SK-N-SH (cell line): ENCODE measurements around the gene YEATS4. TPM values are rescaled to one million over a fixed set of nuclear protein-coding genes. Genes with fewer than 3 reads are reported as not detected.

Experiments
- CTCF ChIA-PET: fragments of 300-600, 350-600 bp; formaldehyde crosslinking; extraction: SDS; loops from one replicate; lab custom pipeline; 2021; lab: Yijun Ruan, JAX
- POLR2A ChIA-PET: fragments of 350-600 bp; sonication (Branson Sonifier 250); formaldehyde crosslinking; extraction: SDS; loops from one replicate; lab custom pipeline; 2020; ENCODE audit warnings: antibody characterized with exemption, inconsistent platforms; lab: Yijun Ruan, JAX
- DNase-seq: peaks from one replicate; pipeline ENCODE4 v3.0.0; 2012
- H2AFZ ChIP-seq: fragments of 200-600 bp; sonication (generic); 2 replicates; pipeline ENCODE4 v1.8.1; 2016; ENCODE audit warnings: antibody characterized with exemption, mild to moderate bottlenecking, low read depth
- H3F3A ChIP-seq: fragments of 200-600 bp; sonication (generic); replicated peaks from 2 replicates; pipeline ENCODE3; 2016; ENCODE audit warnings: antibody characterized with exemption, mild to moderate bottlenecking; ENCODE audit not compliant: insufficient read depth
- H3K27ac ChIP-seq, 2 experiments: fragments of 200-500 bp in 1 of 2; fragments of 200-600 bp in 1 of 2; sonication (Bioruptor generic) in 1 of 2; sonication (generic), shearing (Covaris generic) in 1 of 2; 2 replicates each; pipeline versions ENCODE4 v1.5.1 to v1.6.1; 2014 to 2016; ENCODE audit warnings: low read depth in 2 of 2, inconsistent platforms in 1 of 2, low read length in 1 of 2, mild to moderate bottlenecking in 1 of 2, mixed read lengths in 1 of 2
- H3K27me3 ChIP-seq: fragments of 200-600 bp; sonication (generic), shearing (Covaris generic); 2 replicates; pipeline ENCODE4 v1.6.1; 2016; ENCODE audit warnings: mixed run types; ENCODE audit not compliant: insufficient read depth
- H3K36me3 ChIP-seq, 2 experiments: fragments of 200-500 bp in 1 of 2; fragments of 200-600 bp in 1 of 2; sonication (Bioruptor generic) in 1 of 2; sonication (generic) in 1 of 2; replicated peaks in 1 of 2; 2 replicates each; pipeline versions ENCODE3 to v1.5.1; 2014 to 2016; ENCODE audit warnings: low read length in 1 of 2, mild to moderate bottlenecking in 1 of 2; ENCODE audit not compliant: insufficient read depth in 2 of 2, control insufficient read depth in 1 of 2
- H3K4me1 ChIP-seq, 2 experiments: fragments of 200-500 bp in 1 of 2; fragments of 200-600 bp in 1 of 2; sonication (Bioruptor generic) in 1 of 2; sonication (generic), shearing (Covaris generic) in 1 of 2; 2 replicates each; pipeline versions ENCODE4 v1.5.1 to v1.6.1; 2014 to 2016; ENCODE audit warnings: low read depth in 1 of 2, low read length in 1 of 2, mixed run types in 1 of 2; ENCODE audit not compliant: insufficient read depth in 2 of 2, control insufficient read depth in 1 of 2
- H3K4me2 ChIP-seq: fragments of 200-600 bp; sonication (generic), shearing (Covaris generic); 2 replicates; pipeline ENCODE4 v1.6.1; 2017; ENCODE audit warnings: mixed run types
- H3K4me3 ChIP-seq, 2 experiments: fragments of 200-500 bp in 1 of 2; fragments of 200-600 bp in 1 of 2; sonication (Bioruptor generic) in 1 of 2; sonication (generic), shearing (Covaris generic) in 1 of 2; 2 replicates each; pipeline versions ENCODE4 v1.5.1 to v1.8.1; 2014 to 2016; ENCODE audit warnings: low read depth in 2 of 2, inconsistent platforms in 1 of 2, low read length in 1 of 2, mild to moderate bottlenecking in 1 of 2, mixed read lengths in 1 of 2, moderate library complexity in 1 of 2
- H3K79me2 ChIP-seq: fragments of 200-600 bp; sonication (generic); 2 replicates; pipeline ENCODE4 v1.8.1; 2017; ENCODE audit warnings: mild to moderate bottlenecking; ENCODE audit not compliant: insufficient read depth
- H3K9ac ChIP-seq: fragments of 200-600 bp; sonication (generic); 2 replicates; pipeline ENCODE4 v1.6.1; 2017; ENCODE audit warnings: mixed run types
- H3K9me2 ChIP-seq: fragments of 200-600 bp; sonication (generic); 2 replicates; pipeline ENCODE4 v1.6.1; 2017; ENCODE audit warnings: mixed run types
- H3K9me3 ChIP-seq: fragments of 200-600 bp; sonication (generic); 2 replicates; pipeline ENCODE4 v1.6.1; 2017; ENCODE audit warnings: mixed run types, mild to moderate bottlenecking, moderate library complexity
- H4K20me1 ChIP-seq: fragments of 200-600 bp; sonication (generic); 2 replicates; pipeline ENCODE4 v1.6.1; 2017; ENCODE audit warnings: mild to moderate bottlenecking, mixed run types; ENCODE audit not compliant: insufficient read depth
- CHD2 ChIP-seq: fragments of 150-350 bp; IDR thresholded peaks from 2 replicates; pipeline ENCODE4 v1.6.1; 2018; ENCODE audit warnings: low read length; ENCODE audit not compliant: partially characterized antibody
- FOXJ3 ChIP-seq: sonication (generic); formaldehyde crosslinking; IDR thresholded peaks from 2 replicates; pipeline ENCODE4 v1.5.1; 2020; ENCODE audit warnings: mild to moderate bottlenecking, missing genetic modification reagents
- GATA2 ChIP-seq: sonication (generic); formaldehyde crosslinking; IDR thresholded peaks from 2 replicates; pipeline ENCODE4 v1.5.0; 2020; ENCODE audit warnings: mild to moderate bottlenecking, missing genetic modification reagents
- JUND ChIP-seq: IDR thresholded peaks from 2 replicates; pipeline ENCODE4 v1.4.0; 2012
- MAX ChIP-seq: IDR thresholded peaks from 2 replicates; pipeline ENCODE4 v1.4.0; 2012; ENCODE audit warnings: low read depth
- MEF2A ChIP-seq: IDR thresholded peaks from 2 replicates; pipeline ENCODE4 v1.4.0; 2012; ENCODE audit warnings: low read depth, borderline replicate concordance
- NFIC ChIP-seq: IDR thresholded peaks from 2 replicates; pipeline ENCODE4 v1.4.0; 2012; ENCODE audit warnings: borderline replicate concordance
- NRF1 ChIP-seq: IDR thresholded peaks from 2 replicates; pipeline ENCODE4 v1.6.1; 2012; ENCODE audit warnings: low read depth, mild to moderate bottlenecking, low read length
- RAD21 ChIP-seq: IDR thresholded peaks from 2 replicates; pipeline ENCODE4 v1.6.1; 2012; ENCODE audit warnings: mild to moderate bottlenecking, low read length
- REST ChIP-seq: IDR thresholded peaks from 2 replicates; pipeline ENCODE4 v1.6.1; 2012; ENCODE audit warnings: mild to moderate bottlenecking, low read depth, low read length, moderate library complexity
- RXRA ChIP-seq: IDR thresholded peaks from 2 replicates; pipeline ENCODE4 v1.4.0; 2012; ENCODE audit warnings: low read depth, mild to moderate bottlenecking, borderline replicate concordance
- SIN3A ChIP-seq: IDR thresholded peaks from 2 replicates; pipeline ENCODE4 v1.6.1; 2012; ENCODE audit warnings: low read depth, mild to moderate bottlenecking, low read length, moderate library complexity, borderline replicate concordance
- TEAD4 ChIP-seq: IDR thresholded peaks from 2 replicates; pipeline ENCODE4 v1.4.0; 2012; ENCODE audit warnings: mild to moderate bottlenecking, borderline replicate concordance; ENCODE audit not compliant: insufficient read depth
- WGBS: methylation state at CpG from one replicate; pipeline ENCODE4 v1.1.6; 2017; ENCODE audit warnings: low lambda C conversion rate; 5-methylcytosine and 5-hydroxymethylcytosine counted together
- polyA plus RNA-seq, 3 experiments: library from polyadenylated mRNA; depleted of rRNA; stranded (reverse); fragments of >200 nt; gene quantifications; 2 replicates each; pipeline ENCODE4 v1.2.3, GENCODE V29; 2012
- TF ChIP-seq, protein P1 (sequence below): fragments of 200-600 bp; sonication (generic); IDR thresholded peaks from 2 replicates; pipeline ENCODE4 v1.6.1; 2017; ENCODE audit warnings: antibody characterized with exemption, mild to moderate bottlenecking, moderate library complexity

YEATS4 gene
- polyA plus RNA-seq, 1 of the 3 experiments (the other 2 are of a cell fraction) = 11.4 TPM

- Histone ChIP-seq H2AFZ (no peak overlapping the region), H3K9ac (no peak overlapping the region), H3K4me1 (peaks cover 5 to 8% of the 10 kb centered on the region in 2 experiments; a peak in 3 of 4 replicates), H3K9me2 (no peaks in the 10 kb centered on the region), H3K9me3 (no peaks in the 10 kb centered on the region), H3K4me2 (no peak overlapping the region), H3K27me3 (no peaks in the 10 kb centered on the region), H3K4me3 (no peak overlapping the region), H3K27ac (no peak overlapping the region), H3K36me3 (no peaks in the 10 kb centered on the region), H3K79me2 (no peaks in the 10 kb centered on the region), H3F3A (peaks cover 6% of the 10 kb centered on the region), H4K20me1 (no peaks in the 10 kb centered on the region)
- TF ChIP-seq MAX (no peak), TEAD4 (no peak), REST (no peak), RXRA (no peak), FOXJ3 (CRISPR knock-in tag) (no peak), GATA2 (CRISPR knock-in tag) (no peak), SIN3A (no peak), JUND (no peak)
- DNase-seq = no peak
- CTCF ChIA-PET = interaction anchor here (0.6 to 1.2 kb wide), 2 partner anchors 153 to 222 kb away, joined by 3 to 4 read pairs; no protein-coding TSS in a partner anchor
- POLR2A ChIA-PET = no interaction called here
- 97% methylated on average over 5 of the region's 5 CpGs for whole genome bisulfite sequencing
Observed at GRCh38 chr12:69417231-69417630, 57.7 kb downstream of the YEATS4 start.

DNA sequence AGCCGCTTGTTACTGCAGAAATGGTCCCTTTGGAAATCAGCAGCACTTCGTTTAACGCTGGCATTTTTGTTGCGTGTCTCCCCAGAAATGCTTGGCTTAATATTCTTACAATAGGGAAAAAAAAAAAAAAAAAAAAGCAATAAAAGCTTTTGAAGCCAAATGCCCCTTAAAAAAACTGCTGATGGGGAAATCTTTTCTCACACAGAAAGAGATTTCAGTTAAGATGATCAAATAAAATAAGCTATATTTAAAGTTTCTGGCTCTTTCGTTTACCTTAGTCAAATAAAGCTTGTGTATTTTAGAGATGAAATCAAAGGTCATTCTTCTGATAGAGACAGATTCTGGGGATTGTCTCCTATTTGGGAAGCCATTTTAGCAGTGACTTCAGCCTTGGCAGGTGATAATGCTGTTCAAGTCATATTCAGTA, 58.2 kb downstream of the YEATS4 start:
- H3K36me3 ChIP-seq = no peaks in the 10 kb centered on the region
- no peaks in the 10 kb centered on the region for H4K20me1 ChIP-seq
- 92% methylated on average over 5 of the region's 5 CpGs for WGBS
- H3K79me2 ChIP-seq = no peaks in the 10 kb centered on the region
- POLR2A ChIA-PET = no interaction called here
- no peak for DNase-seq
- no peak overlapping the region for H3K27ac ChIP-seq
- no peaks in the 10 kb centered on the region for H3K27me3 ChIP-seq
- H3K9me3 ChIP-seq = no peaks in the 10 kb centered on the region
- H3K4me3 ChIP-seq = no peak overlapping the region
- no peak overlapping the region for H3K9ac ChIP-seq
- peaks cover 5 to 8% of the 10 kb centered on the region in 2 experiments; a peak in 3 of 4 replicates for H3K4me1 ChIP-seq
- H3K9me2 ChIP-seq = no peaks in the 10 kb centered on the region
- peak overlapping the region; percentile 15; the same call in 1 of the 2 replicates for H2AFZ ChIP-seq
- CTCF ChIA-PET = interaction anchor here (0.6 to 1.2 kb wide), 2 partner anchors 153 to 221 kb away, joined by 3 to 4 read pairs; no protein-coding TSS in a partner anchor
- no peak overlapping the region for H3K4me2 ChIP-seq
- peaks cover 6% of the 10 kb centered on the region for H3F3A ChIP-seq
- TF ChIP-seq CHD2 (no peak), TEAD4 (no peak), NRF1 (no peak), GATA2 (CRISPR knock-in tag) (no peak), MEF2A (no peak), RAD21 (no peak), NFIC (no peak)
- TF ChIP-seq, protein P1, sequence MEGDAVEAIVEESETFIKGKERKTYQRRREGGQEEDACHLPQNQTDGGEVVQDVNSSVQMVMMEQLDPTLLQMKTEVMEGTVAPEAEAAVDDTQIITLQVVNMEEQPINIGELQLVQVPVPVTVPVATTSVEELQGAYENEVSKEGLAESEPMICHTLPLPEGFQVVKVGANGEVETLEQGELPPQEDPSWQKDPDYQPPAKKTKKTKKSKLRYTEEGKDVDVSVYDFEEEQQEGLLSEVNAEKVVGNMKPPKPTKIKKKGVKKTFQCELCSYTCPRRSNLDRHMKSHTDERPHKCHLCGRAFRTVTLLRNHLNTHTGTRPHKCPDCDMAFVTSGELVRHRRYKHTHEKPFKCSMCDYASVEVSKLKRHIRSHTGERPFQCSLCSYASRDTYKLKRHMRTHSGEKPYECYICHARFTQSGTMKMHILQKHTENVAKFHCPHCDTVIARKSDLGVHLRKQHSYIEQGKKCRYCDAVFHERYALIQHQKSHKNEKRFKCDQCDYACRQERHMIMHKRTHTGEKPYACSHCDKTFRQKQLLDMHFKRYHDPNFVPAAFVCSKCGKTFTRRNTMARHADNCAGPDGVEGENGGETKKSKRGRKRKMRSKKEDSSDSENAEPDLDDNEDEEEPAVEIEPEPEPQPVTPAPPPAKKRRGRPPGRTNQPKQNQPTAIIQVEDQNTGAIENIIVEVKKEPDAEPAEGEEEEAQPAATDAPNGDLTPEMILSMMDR = no peak
